Astrocyte (in vitro differentiated cells and primary cell): ENCODE data around the gene IARS2. TPM values are rescaled to one million over a fixed set of nuclear protein-coding genes. Genes with fewer than 3 reads are reported as not detected.

ENCODE experiments used
- DNase-seq: peaks from one replicate; pipeline ENCODE4 v3.0.0-alpha.2; 2010; ENCODE audit warnings: low read depth
- FAIRE-seq: peaks from 2 replicates; lab custom pipeline; 2011; peaks lifted over from hg19 to GRCh38; lab: Jason Lieb, UNC
- H2AFZ ChIP-seq: 2 replicates; pipeline ENCODE4 v1.6.0; 2012; ENCODE audit warnings: low read depth, low read length, inconsistent platforms
- H3K27ac ChIP-seq: 2 replicates; pipeline ENCODE4 v1.5.1; 2011; ENCODE audit warnings: low read depth, low read length, inconsistent platforms
- H3K27me3 ChIP-seq: 2 replicates; pipeline ENCODE4 v1.6.0; 2011; ENCODE audit warnings: low read length, inconsistent platforms; ENCODE audit not compliant: insufficient read depth
- H3K36me3 ChIP-seq: 2 replicates; pipeline ENCODE4 v1.5.1; 2011; ENCODE audit warnings: low read length, inconsistent platforms; ENCODE audit not compliant: insufficient read depth
- H3K4me1 ChIP-seq: 2 replicates; pipeline ENCODE4 v1.5.1; 2011; ENCODE audit warnings: low read length, inconsistent platforms; ENCODE audit not compliant: insufficient read depth
- H3K4me2 ChIP-seq: 2 replicates; pipeline ENCODE4 v1.6.0; 2012; ENCODE audit warnings: low read length, inconsistent platforms
- H3K4me3 ChIP-seq: 2 replicates; pipeline ENCODE4 v1.5.1; 2011; ENCODE audit warnings: low read depth, mild to moderate bottlenecking, low read length, inconsistent platforms; ENCODE audit not compliant: insufficient read depth
- H3K79me2 ChIP-seq: 2 replicates; pipeline ENCODE4 v1.6.0; 2012; ENCODE audit warnings: mild to moderate bottlenecking, low read length, inconsistent platforms; ENCODE audit not compliant: insufficient read depth
- H3K9ac ChIP-seq: 2 replicates; pipeline ENCODE4 v1.6.0; 2012; ENCODE audit warnings: mild to moderate bottlenecking, low read length, inconsistent platforms
- H3K9me3 ChIP-seq: 2 replicates; pipeline ENCODE4 v1.5.1; 2012; ENCODE audit warnings: low read depth, mild to moderate bottlenecking, low read length, inconsistent platforms; ENCODE audit not compliant: insufficient read depth
- H4K20me1 ChIP-seq: 2 replicates; pipeline ENCODE4 v1.6.0; 2012; ENCODE audit warnings: low read length, inconsistent platforms; ENCODE audit not compliant: insufficient read depth
- H3K27ac Mint-ChIP-seq: one replicate; pipeline ENCODE4 v1.8.0; 2021; ENCODE audit warnings: mild to moderate bottlenecking, mixed read lengths; ENCODE audit not compliant: unreplicated experiment
- H3K27me3 Mint-ChIP-seq: one replicate; pipeline ENCODE4 v1.8.0; 2021; ENCODE audit warnings: low read depth, mixed read lengths; ENCODE audit not compliant: unreplicated experiment
- H3K36me3 Mint-ChIP-seq: one replicate; pipeline ENCODE4 v1.8.0; 2021; ENCODE audit warnings: low read depth, mixed read lengths; ENCODE audit not compliant: unreplicated experiment
- H3K4me1 Mint-ChIP-seq: one replicate; pipeline ENCODE4 v1.8.0; 2021; ENCODE audit warnings: low read depth, mixed read lengths; ENCODE audit not compliant: unreplicated experiment
- H3K4me3 Mint-ChIP-seq: one replicate; pipeline ENCODE4 v1.8.0; 2021; ENCODE audit warnings: mild to moderate bottlenecking, moderate library complexity, mixed read lengths; ENCODE audit not compliant: unreplicated experiment
- H3K9me3 Mint-ChIP-seq: one replicate; pipeline ENCODE4 v1.8.0; 2021; ENCODE audit warnings: mild to moderate bottlenecking, mixed read lengths; ENCODE audit not compliant: unreplicated experiment
- CTCF ChIP-seq: IDR thresholded peaks from 2 replicates; pipeline ENCODE4 v1.5.1; 2011; ENCODE audit warnings: low read depth, mild to moderate bottlenecking, inconsistent platforms, low read length, moderate library complexity; ENCODE audit not compliant: insufficient read depth
- EZH2 ChIP-seq: IDR thresholded peaks from 2 replicates; pipeline ENCODE4 v1.6.1; 2012; ENCODE audit warnings: mild to moderate bottlenecking, low read length, inconsistent platforms; ENCODE audit not compliant: insufficient read depth
- total RNA-seq: library from RNA; stranded (reverse); gene quantifications from 2 replicates; pipeline ENCODE4 v1.2.1, GENCODE V29; 2021

IARS2 gene
- total RNA-seq, 1 donor from 2014 or later, result 55.1 TPM

GRCh38 chr1:220123066-220123465 lies 29.1 kb downstream of the IARS2 start:
- H3K9me3 Mint-ChIP-seq, result no peaks in the 10 kb centered on the region
- FAIRE-seq, result no peak
- no peak overlapping the region for H3K4me2 ChIP-seq
- no peak overlapping the region for H3K4me3 ChIP-seq
- H3K4me3 Mint-ChIP-seq, result no peak overlapping the region
- DNase-seq, result no peak
- H3K79me2 ChIP-seq, result no peaks in the 10 kb centered on the region
- H4K20me1 ChIP-seq, result no peaks in the 10 kb centered on the region
- no peak overlapping the region for H2AFZ ChIP-seq
- peaks cover 7% of the 10 kb centered on the region for H3K4me1 Mint-ChIP-seq
- H3K27me3 Mint-ChIP-seq, result no peaks in the 10 kb centered on the region
- H3K36me3 ChIP-seq, result peaks cover 14% of the 10 kb centered on the region
- no peaks in the 10 kb centered on the region for H3K9me3 ChIP-seq
- H3K36me3 Mint-ChIP-seq, result no peaks in the 10 kb centered on the region
- no peak for TF ChIP-seq CTCF
- no peak for TF ChIP-seq EZH2
- H3K27ac ChIP-seq, result no peak overlapping the region
- H3K4me1 ChIP-seq, result no peaks in the 10 kb centered on the region
- no peaks in the 10 kb centered on the region for H3K27me3 ChIP-seq
- H3K9ac ChIP-seq, result no peak overlapping the region
- H3K27ac Mint-ChIP-seq, result no peak overlapping the region

GRCh38 chr1:220123889-220124288 lies 30.0 kb downstream of the IARS2 start:
- Histone ChIP-seq H3K9ac (no peak overlapping the region), H3K27ac (no peak overlapping the region), H3K79me2 (no peaks in the 10 kb centered on the region), H3K36me3 (peaks cover 14% of the 10 kb centered on the region), H3K9me3 (no peaks in the 10 kb centered on the region), H3K4me3 (no peak overlapping the region), H2AFZ (no peak overlapping the region), H3K4me2 (no peak overlapping the region), H3K4me1 (no peaks in the 10 kb centered on the region), H3K27me3 (no peaks in the 10 kb centered on the region), H4K20me1 (no peaks in the 10 kb centered on the region)
- no peak overlapping the region for H3K4me3 Mint-ChIP-seq
- FAIRE-seq (no peak), DNase-seq (no peak)
- H3K27ac Mint-ChIP-seq, result no peak overlapping the region
- H3K27me3 Mint-ChIP-seq, result no peaks in the 10 kb centered on the region
- peaks cover 7% of the 10 kb centered on the region for H3K4me1 Mint-ChIP-seq
- TF ChIP-seq CTCF, result peak; percentile 24
- no peak for TF ChIP-seq EZH2
- H3K36me3 Mint-ChIP-seq, result no peaks in the 10 kb centered on the region
- H3K9me3 Mint-ChIP-seq, result no peaks in the 10 kb centered on the region

- Mint-ChIP-seq H3K4me1 (peaks cover 7% of the 10 kb centered on the region), H3K9me3 (no peaks in the 10 kb centered on the region), H3K27me3 (no peaks in the 10 kb centered on the region), H3K4me3 (no peak overlapping the region), H3K36me3 (peaks cover 3% of the 10 kb centered on the region), H3K27ac (peak overlapping the region; percentile 90)
- H2AFZ ChIP-seq, result no peak overlapping the region
- no peaks in the 10 kb centered on the region for H3K9me3 ChIP-seq
- H4K20me1 ChIP-seq, result no peaks in the 10 kb centered on the region
- no peaks in the 10 kb centered on the region for H3K4me1 ChIP-seq
- FAIRE-seq (no peak), DNase-seq (peak; percentile 25)
- peaks cover 14% of the 10 kb centered on the region for H3K36me3 ChIP-seq
- H3K9ac ChIP-seq, result no peak overlapping the region
- H3K27me3 ChIP-seq, result no peaks in the 10 kb centered on the region
- no peaks in the 10 kb centered on the region for H3K79me2 ChIP-seq
- no peak overlapping the region for H3K27ac ChIP-seq
- H3K4me3 ChIP-seq, result no peak overlapping the region
- no peak overlapping the region for H3K4me2 ChIP-seq
- no peak for TF ChIP-seq CTCF
- no peak for TF ChIP-seq EZH2
These were observed 30.6 kb downstream of the IARS2 start for GRCh38 chr1:220124542-220124941.
